Stimulated activated CD4-positive, alpha-beta T cell treated with anti-CD3 and anti-CD28 coated beads, Interleukin-15, amount 100 ng/mL, for 48 hours (primary cell): ENCODE results near the gene SCGB3A2.
"Not testable (repeated sequence)": the region's sequence is repeated elsewhere in the genome, so short reads cannot be mapped to it uniquely, and the experiment has no call there.

Experiments
- DNase-seq, 2 donors: peaks; one replicate each; pipeline ENCODE4 v3.0.0-alpha.2; 2020; ENCODE audit warnings: low read depth in 2 of 2

The SCGB3A2 gene

DNA sequence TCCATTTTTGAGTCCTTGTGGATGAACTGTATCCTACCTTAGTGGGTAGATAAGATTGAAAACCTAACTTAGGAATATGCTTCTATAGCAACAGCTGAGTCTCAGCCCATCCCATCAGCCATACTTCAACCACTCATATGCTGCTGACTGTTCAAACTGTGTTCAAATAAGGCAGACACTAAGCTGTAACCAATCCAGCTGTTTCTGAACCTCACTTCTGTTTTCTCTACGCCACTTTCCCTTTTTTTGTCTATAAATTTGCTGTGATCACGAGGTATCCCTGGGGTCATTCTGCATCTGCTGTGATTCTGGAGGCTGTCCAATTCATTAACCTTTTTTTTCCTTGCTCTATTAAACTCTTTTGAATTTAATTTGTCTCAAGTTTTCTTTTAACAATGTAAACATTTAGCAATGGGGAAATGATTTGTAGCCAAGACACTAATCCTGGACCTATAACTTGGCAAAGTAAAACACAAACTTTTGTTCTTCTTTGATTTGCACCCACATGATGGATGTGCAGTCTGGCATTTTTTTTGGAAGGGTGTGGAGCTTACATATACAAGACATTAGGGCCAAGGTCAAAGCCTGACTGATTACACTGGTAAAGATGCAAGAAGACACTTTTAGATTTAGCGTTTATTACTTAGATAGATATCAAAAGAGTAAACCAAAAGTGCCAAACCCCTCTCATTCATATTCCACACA, 14.9 kb upstream of the SCGB3A2 start:
- no peak for DNase-seq

- no peak for DNase-seq
Measured at GRCh38 chr5:147869112-147869511, 9.4 kb upstream of the SCGB3A2 start.

GRCh38 chr5:147869892-147870291, 8.6 kb upstream of the SCGB3A2 start:
- not testable (repeated sequence) for DNase-seq

GRCh38 chr5:147871980-147872549, 6.4 kb upstream of the SCGB3A2 start:
- not testable (repeated sequence) for DNase-seq

- not testable (repeated sequence) for DNase-seq
Measured at GRCh38 chr5:147872744-147873435, 5.6 kb upstream of the SCGB3A2 start.

- not testable (repeated sequence) for DNase-seq
Measured at GRCh38 chr5:147874118-147874875, 4.2 kb upstream of the SCGB3A2 start.

GRCh38 chr5:147874910-147875367, 3.6 kb upstream of the SCGB3A2 start:
- DNase-seq = no peak

GRCh38 chr5:147876141-147876540, 2.4 kb upstream of the SCGB3A2 start:
- no peak for DNase-seq

GRCh38 chr5:147876626-147877025, 1.9 kb upstream of the SCGB3A2 start:
- no peak for DNase-seq

GRCh38 chr5:147879784-147880183, 1.3 kb downstream of the SCGB3A2 start:
- no peak for DNase-seq

GRCh38 chr5:147880487-147880886, 2.0 kb downstream of the SCGB3A2 start:
- DNase-seq = no peak

DNA sequence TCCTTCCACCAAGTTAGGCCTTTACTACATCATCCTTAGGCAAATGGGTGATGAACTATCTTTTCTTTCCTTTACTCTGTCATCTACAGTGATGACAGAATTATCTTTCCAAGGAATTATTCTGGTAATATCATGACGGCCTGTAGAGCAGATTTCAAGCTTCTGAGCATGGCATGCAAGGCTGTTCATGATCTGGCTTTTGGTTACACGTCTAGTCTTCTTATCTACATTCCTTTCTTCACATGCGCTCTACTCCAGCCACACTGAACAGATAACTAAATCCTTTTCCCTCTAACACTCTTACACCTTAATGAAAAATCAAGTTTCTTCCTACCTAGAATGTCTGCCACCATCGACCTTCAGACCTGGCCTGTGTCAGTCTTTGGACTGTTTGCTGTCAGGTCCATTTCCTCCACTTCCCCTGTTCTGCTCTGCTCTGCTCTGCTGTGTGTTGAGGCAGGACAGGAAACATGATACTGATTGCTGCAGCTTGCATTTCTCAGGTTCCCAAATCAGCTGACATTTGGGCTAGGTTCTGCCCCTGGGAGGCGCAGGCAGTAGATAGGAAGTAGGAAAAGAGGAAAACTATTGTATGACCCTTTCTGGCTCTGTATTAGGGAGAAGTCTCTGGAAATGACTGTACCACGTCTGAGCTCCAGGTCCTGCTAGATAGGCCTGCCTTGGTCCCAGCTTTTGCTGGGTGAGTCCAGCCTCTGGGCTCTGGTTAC, 4.2 kb downstream of the SCGB3A2 start:
- no peak for DNase-seq

- DNase-seq = no peak
Measured at GRCh38 chr5:147887026-147887627, 8.6 kb downstream of the SCGB3A2 start.

GRCh38 chr5:147887930-147888329, 9.4 kb downstream of the SCGB3A2 start:
- no peak for DNase-seq

DNA sequence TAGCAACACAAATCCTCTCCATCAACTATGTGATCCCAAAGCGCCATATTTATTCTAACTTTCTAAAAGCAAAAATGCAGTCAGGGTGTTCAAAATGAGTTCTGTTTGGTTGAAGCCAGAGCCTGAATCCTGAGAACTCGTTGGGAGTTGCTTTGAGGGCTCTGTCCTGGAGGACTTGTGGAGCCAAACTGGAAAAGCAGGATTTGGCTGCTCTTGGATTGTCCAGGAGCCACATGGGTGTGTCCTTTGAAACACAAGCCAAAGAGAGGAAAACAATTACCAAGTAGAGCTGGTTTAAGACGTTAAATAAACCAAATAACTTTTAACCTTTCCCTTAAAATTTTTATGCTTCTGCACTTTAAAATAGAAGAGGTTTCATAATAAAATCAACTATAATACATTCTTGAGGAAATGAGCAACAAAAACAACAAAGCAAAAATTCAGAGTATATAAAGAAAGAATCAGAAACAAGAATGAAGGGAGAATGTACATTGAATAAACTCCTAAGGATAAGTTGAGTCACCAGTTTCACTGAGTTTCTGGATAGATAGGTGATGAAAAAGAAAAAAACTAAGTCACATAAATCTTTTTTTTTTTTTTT, 14.3 kb downstream of the SCGB3A2 start:
- no peak for DNase-seq

DNA sequence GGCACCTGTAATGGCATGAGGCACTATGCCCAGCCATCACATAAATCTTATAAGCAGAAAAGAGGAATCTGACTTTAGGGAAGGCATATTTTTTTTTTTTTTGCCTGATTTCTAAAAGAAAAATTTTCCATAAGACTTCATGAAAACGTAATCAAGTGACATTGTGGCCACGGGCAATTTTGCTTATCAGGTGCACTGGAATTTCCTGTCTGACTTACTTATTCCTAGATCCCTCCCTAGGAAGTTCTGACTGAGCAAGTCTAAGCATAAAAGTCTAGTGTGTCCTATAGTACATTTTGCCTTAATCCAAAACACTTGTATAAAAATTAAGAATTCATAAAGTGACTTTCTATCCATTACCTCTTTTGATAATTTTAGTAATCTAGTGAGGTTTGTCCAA, 15.3 kb downstream of the SCGB3A2 start:
- no peak for DNase-seq

- no peak for DNase-seq
Measured at GRCh38 chr5:147895864-147896263, 17.4 kb downstream of the SCGB3A2 start.

DNA sequence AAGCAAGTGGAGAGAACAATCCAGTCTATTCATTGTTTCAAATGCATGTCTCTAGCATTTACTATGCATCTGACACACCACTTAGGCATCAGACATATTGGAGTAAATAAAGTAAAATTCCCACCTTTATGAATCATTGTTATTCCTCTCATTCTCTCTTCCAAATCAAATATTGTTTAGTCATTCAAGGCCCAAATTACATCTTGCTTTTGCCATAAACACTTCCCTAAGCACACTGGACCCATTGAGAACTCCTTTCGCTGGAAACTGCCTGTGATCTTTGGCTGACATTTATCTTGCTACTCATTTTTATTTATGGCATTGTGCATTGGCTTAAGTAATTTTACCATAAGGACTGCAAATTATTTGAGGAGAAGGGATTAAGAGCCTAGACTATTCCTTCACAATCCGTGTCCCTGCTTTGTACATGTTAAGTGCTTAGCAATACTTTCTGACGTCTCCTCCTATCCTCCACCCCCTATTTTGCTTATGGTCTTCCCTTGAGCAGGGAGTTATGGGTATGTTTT, 20.4 kb downstream of the SCGB3A2 start:
- no peak for DNase-seq

DNA sequence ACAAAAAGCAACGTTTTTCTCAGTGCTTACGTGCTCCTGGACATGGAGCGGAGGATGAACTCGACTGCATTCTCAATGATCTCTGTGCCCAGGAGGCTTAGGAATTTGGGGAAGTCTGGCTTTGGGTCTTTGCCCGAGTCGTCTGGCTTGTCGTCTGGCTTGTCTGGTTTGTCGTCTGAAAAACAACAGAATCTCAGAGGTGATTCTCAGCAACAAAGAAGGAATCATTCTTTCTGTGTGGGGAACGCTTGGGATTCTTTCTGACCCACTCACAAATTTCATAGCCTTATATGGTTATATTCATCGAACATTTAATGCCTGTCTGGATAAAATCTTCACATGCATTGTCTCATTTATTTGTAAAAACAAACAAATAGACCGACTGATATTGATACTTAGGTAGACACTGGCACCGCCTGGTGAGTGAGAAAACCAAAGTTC, 23.1 kb downstream of the SCGB3A2 start:
- no peak for DNase-seq

DNA sequence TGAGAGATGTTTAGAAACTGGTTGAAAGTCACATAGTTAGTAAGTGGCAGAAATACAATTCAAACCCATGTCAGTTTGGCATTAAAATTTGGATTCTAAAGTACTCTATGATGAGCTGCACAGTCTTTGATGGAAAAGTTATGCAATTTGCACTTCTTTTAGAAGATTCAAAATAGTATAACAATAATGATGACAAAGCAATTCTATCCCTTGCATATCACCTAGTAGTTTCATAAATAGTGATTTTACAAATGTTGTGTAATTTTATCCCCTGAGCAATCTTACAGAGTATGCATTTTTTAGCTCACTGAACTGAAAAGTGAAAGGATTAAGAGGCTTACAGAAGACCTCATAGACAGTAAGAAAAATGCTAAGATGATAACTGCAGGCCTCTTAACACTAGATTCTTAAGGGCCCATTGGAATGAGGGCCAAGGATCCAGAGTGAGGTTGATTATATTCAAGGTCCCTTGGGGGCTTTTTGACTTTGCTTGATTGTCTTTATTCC, 24.2 kb downstream of the SCGB3A2 start:
- no peak for DNase-seq
